Fibroblast of mammary gland (primary cell): ENCODE data around the gene FAF1.
"Not testable (repeated sequence)": the region's sequence is repeated elsewhere in the genome, so short reads cannot be mapped to it uniquely, and the experiment has no call there.

ENCODE experiments used
- DNase-seq: peaks from one replicate; pipeline ENCODE4 v3.0.0-alpha.2; 2010; ENCODE audit warnings: low read depth
- H3K4me3 ChIP-seq: 2 replicates; pipeline ENCODE4 v1.5.1; 2011; ENCODE audit warnings: low read depth, mild to moderate bottlenecking, low read length, moderate library complexity; ENCODE audit not compliant: control insufficient read depth
- CTCF ChIP-seq: conservative IDR thresholded peaks from 2 replicates; pipeline ENCODE4 v1.5.1; 2011; ENCODE audit warnings: low read depth, low read length, inconsistent platforms; ENCODE audit not compliant: control insufficient read depth, insufficient read depth

Gene FAF1

GRCh38 chr1:50531027-50531426 lies 429.0 kb downstream of the FAF1 start:
- TF ChIP-seq CTCF = no peak
- DNase-seq = peak; percentile 11
- H3K4me3 ChIP-seq = no peak overlapping the region

GRCh38 chr1:50529510-50529909 lies 430.6 kb downstream of the FAF1 start:
- DNase-seq = no peak
- no peak overlapping the region for H3K4me3 ChIP-seq
- TF ChIP-seq CTCF = no peak

- not testable (repeated sequence) for DNase-seq, H3K4me3 ChIP-seq
Measured at GRCh38 chr1:50527987-50528320, 432.1 kb downstream of the FAF1 start.

GRCh38 chr1:50527249-50527986 lies 432.6 kb downstream of the FAF1 start:
- TF ChIP-seq CTCF = no peak
- DNase-seq = no peak
- no peak overlapping the region for H3K4me3 ChIP-seq

GRCh38 chr1:50526431-50526830 lies 433.6 kb downstream of the FAF1 start:
- DNase-seq = no peak
- no peak for TF ChIP-seq CTCF
- no peak overlapping the region for H3K4me3 ChIP-seq

- no peak overlapping the region for H3K4me3 ChIP-seq
- no peak for DNase-seq
- no peak for TF ChIP-seq CTCF
Measured at GRCh38 chr1:50523548-50523947, 436.5 kb downstream of the FAF1 start.

GRCh38 chr1:50522691-50523342 lies 437.2 kb downstream of the FAF1 start:
- H3K4me3 ChIP-seq = no peak overlapping the region
- DNase-seq = no peak
- TF ChIP-seq CTCF = no peak
